NCI-H345 treated with DMSO at 0.1 percent for 48 hours (cell line): Measurements from ENCODE around the gene MCF2L2.
A peak's percentile ranks its signal among the peaks of the same experiment; 100 is the strongest.
"Not testable (repeated sequence)": the region's sequence is repeated elsewhere in the genome, so short reads cannot be mapped to it uniquely, and the experiment has no call there.

ENCODE experiments used
- DNase-seq: peaks from one replicate; lab custom pipeline; 2025; ENCODE audit not compliant: unreplicated experiment; lab: John Stamatoyannopoulos, UW

MCF2L2 gene

DNA sequence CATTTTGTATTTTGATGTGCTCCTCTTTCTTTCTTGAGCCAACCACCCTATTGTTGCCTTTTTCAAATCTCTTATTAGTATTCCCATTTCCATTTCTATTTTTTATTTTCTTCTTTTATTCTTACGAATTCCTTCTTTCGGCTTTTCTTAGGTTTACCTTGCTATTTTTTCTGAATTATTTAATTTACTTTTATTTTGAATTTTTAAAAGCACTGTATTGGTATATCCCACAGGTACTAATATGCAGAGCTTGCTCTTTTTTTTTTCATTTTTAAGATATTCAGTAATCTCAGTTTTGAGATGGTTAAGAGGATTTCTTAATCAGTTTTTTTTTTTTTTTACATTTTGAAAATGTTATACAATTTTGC lies 18.4 kb upstream of the MCF2L2 start:
- DNase-seq, result no peak

DNA sequence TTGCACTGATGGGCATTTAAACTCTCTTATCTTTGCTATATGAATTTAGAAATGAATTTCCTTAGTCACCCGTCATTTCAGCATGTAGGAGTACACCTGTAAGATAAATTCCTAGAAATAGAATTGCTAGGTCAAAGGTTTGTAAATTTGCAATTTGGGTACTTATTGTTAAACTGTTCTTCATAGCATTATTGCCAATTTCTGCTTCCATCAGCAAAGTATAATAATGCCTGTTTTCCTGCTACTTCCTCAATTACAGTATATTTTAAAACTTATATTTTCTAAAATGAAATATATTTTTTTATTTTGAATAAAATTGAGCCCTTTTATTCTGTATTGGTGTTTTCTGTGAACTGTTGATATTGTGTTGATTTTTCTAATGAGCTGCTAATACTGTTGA lies 16.3 kb upstream of the MCF2L2 start:
- DNase-seq, result no peak

DNA sequence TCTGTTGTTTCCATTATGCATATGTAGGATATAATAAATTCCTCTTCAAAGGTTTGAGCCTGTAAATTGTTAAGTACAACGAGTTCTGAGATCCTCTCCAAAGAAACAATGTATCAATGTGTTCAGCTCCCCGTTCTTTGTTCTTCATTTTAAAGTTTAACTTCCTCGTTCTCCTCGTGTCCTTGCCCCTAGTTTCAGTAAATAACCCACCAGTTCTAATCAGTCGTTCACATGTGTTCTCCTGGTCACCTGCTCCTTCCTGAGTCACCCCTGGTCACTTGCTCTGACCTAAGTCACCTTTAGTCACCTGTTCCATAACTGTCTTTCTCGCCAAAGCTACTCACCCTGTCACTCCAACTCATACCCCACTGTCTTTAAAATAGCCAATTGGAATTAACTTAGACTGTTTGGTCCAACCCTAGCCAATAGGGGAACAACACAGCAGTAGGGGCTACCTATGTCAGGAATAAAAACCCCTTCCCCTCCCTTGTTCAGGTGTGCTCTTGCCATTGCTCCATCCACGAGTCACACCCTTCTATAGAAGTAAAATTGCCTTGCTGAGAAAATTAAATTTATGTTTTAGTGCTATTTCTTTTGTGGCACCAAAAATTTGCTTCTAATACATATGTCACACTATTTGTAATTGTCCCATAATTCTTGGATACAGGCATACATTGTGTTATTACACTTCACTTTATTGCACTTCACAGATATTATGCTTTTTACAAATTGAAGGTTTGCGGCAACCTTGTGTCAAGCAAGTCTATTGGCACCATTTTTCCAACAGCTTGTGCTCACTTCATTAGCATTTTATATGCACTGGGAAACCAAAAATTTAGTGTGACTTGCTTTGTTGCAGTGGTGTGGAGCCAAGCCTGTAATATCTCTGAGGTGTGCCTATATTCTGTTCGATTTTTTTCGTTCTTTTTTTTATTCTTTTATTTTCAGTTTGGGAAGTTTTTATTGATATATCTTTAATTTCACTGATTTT lies 15.3 kb upstream of the MCF2L2 start:
- no peak for DNase-seq

DNA sequence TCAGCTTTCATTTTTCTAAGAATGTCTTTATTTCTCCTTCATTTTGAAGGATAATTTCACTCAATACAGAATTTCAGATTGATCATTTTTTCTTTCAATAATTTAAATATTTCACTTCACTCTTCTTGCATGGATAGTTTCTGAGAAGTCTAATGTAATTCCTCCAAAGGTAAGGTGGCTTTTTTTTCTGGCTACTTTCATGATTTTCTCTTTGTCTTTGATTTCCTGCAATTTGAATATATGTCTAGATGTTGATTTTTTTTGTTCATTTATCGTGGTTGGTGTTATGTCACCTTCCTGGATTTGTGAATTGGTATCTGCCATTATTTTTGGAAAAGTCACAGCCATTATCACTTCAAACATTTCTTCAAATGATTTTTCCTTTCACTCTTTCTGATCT lies 14.6 kb upstream of the MCF2L2 start:
- no peak for DNase-seq

DNA sequence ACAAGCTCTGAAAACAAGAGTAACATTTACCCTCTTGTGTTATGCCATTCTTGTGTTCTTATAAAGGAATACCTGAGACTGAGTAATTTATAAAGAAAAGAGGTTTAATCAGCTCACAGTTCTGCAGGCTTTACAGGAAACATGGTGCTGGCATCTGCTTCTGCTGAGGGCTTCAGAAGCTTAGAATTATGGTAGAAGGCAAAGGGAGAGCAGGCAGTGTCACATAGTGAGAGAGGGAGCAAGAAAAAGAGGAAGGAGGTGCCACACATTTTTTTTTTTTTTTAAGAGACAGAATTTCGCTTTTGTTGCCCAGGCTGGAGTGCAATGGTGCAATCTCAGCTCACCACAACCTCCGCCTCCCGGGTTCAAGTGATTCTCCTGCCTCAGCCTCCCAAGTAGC lies 12.1 kb upstream of the MCF2L2 start:
- DNase-seq, result not testable (repeated sequence)

DNA sequence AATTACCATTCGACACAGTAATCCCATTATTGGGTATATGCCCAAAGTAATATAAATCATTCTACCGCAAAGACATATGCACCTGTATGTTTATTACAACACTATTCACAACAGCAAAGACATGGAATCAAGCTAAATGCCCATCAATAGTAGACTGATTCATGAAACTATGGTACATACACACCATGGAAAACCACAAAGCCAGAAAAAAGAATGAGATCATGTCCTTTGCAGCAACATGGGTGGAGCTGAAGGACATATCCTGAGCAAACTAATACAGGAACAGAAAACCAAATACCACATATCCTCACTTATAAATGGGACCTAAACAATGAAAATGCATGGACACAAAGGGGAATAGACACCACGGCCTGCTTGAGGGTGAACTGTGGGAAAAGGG lies 11.1 kb upstream of the MCF2L2 start:
- DNase-seq, result no peak

DNA sequence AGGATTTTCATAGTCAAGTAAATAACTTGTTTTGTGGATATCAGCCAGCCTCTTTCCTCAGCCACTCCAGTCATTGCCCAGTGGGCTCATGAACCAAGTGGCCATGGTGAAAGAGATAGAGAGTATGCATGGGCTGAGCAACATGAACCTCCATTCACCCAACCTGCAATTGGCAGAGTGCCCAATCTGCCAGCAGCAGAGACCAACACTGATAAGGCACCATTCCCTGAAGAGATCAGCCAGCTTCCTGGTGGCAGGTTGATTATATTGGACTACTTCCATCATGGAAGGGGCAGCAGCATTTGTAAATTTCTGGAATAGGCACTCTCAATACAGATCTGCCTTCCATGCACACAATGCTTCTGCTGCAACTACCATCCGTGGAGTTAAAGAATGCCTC lies 10.3 kb upstream of the MCF2L2 start:
- peak; percentile 67 for DNase-seq

DNA sequence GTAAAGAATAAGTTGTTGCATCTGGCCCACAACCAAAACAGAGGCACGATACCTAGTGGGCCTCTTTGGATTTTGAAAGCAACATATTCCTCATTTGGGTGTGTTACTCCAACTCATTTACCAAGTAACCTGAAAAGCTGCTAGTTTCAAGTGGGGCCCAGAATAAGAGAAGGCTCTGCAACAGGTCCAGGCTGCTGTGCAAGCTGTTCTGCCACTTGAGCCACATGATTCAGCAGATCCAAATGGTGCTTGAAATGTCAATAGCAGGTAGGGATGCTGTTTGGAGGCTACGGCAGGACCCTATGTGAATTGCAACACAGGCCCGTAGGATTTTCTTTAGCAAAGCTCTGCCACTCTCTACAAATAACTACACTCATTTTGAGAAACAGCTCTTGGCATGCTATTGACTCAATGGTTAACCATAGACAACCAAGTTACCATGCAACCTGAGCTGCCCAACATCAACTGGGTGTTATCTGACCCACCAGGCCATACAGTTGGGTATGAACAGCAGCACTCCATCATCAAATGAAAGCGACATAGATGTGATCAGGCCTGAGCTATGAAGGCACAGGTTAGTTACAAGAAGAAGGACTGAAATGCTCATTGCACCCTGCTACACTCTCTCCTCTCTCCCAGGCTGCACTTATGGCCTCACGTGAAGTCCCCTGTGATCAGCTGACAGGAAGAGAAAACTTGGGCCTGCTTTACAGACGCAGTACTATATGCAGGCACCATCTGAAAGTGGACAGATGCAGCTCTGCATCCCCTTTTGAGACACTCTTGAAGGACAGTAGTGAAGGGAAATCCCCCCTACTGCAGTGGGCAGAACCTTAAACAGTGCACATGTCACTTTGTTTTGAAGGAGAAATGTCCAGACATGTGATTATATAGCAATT lies 9.5 kb upstream of the MCF2L2 start:
- no peak for DNase-seq

DNA sequence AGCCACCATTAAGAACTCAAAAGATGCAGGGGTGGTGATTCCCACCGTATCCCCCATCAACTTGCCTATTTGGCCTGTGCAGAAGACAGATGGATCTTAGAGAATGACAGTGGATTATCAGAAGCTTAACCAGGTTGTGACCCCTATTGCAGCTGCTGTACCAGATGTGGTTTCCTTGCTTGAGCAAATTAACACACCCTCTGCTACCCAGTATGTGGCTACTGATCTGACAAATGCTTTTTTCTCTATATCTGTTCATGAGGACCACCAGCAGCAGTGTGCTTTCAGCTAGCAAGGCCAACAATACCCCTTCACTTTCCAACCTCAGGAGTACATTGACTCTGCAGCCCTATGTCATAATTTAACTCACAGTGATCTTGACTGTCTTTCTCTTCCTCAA lies 8.6 kb upstream of the MCF2L2 start:
- DNase-seq, result no peak

DNA sequence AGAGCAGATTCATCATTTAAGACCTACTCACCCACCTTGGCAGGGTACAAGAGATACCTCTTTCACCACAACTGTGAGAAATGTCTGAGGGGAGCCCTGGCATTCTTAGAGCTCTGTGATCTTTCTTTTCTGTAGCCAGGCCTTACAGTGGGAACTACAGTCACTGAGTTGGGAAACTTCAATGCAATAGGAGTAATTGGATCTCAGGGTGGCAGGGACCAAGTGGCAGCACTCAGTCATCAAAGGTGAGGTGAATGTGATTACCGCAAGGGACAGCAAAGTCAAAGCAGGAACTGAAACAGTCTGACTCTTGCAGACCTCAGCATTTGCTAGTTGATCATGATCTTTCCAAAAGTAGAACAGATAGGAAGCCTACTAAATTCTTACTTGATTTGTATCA lies 7.2 kb upstream of the MCF2L2 start:
- no peak for DNase-seq

DNA sequence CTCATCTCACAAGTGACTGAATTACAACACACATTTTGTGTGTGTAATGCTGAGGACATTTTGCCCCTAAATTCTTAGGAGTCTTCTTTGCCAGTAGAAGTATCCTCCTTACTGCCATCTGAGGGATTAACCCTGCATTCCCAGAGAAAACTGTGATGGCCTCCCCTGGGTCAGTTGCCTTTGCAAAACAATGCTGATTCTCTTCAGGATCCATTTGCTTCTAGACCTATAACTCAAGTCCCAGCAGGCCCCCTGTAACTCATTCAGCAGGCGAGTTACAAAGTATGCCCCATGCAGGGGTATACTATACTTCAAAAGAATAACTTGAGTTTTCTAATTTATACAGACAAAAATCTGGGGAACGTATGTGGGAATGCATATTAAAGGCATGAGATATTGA lies 6.6 kb upstream of the MCF2L2 start:
- DNase-seq, result no peak

DNA sequence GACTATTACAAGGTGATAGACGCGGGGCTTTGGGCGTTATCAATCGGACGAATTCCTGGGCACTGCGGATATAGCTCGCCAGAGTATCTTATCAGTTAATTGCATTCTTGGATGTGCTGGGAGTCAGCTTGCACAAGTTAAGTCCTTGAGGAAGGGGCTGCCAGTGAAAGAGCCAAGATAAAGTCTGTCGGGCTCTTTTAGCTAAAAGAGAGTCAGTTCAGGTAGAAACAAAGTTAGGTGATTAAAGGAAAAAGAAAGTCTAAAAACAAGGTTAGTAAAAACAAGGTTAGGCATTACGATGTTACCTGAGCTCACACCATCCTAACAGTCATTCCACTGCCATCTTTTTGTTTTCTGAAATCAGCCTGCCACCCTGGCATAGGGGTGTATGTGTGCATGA lies 6.1 kb upstream of the MCF2L2 start:
- no peak for DNase-seq

DNA sequence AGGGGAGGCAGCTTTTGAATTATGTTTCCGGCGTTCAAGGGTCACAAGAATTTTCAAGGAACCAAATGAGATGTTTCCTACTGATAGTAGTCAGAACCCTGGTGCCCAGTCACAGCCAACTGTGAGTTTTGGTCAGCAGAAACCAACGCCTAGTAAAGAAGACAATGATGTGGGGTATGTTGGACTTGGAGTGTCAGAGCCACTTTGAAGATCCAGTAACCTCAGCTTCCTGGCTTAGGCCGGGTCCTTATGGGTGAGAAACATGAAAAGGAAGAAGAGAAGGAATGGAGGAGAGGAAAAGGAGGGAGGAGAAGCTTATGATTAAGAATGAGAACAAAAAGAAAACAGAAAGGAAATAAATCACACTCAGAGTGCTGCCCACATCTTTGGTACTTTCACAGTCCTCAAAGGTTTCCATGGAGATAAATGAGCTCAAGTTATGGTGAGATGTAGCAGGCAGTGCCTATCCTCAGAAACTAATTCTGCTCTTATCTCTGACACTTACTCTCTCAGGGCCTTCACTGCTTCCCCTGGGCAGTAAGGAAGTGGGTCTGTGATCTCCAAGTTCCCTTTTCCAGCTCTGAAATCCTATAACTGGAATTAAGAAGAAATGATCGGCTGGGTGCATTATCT lies 2.0 kb upstream of the MCF2L2 start:
- no peak for DNase-seq

DNA sequence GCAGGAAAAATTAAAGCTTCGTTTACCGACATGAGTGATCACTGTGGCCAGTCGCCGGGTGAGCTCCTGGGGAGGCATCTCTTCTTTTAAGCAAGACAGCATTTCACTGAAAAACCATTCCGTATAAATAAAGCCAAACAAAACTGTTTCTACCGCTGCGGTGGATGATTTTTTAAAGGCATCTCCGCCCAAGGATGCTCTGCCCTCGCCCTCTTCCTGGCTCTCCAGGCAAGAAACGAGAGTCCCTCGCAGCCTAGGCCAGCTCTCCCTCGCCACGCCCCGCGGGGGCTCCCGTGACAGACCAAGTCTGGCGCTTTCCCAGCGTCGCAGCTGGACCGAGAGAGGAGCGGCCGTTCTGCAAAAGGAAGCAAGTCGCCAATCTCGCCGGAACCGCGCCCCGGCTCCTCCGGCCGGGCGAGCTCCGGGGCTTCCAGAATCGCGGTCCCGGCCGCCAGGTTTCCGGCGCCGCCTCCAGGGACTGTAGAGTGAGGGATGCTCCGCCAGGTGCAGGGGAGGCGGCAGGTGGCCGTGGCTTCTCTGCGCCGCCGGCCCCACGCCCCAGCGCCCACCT lies 458 bp downstream of the MCF2L2 start:
- peak; percentile 48 for DNase-seq

DNA sequence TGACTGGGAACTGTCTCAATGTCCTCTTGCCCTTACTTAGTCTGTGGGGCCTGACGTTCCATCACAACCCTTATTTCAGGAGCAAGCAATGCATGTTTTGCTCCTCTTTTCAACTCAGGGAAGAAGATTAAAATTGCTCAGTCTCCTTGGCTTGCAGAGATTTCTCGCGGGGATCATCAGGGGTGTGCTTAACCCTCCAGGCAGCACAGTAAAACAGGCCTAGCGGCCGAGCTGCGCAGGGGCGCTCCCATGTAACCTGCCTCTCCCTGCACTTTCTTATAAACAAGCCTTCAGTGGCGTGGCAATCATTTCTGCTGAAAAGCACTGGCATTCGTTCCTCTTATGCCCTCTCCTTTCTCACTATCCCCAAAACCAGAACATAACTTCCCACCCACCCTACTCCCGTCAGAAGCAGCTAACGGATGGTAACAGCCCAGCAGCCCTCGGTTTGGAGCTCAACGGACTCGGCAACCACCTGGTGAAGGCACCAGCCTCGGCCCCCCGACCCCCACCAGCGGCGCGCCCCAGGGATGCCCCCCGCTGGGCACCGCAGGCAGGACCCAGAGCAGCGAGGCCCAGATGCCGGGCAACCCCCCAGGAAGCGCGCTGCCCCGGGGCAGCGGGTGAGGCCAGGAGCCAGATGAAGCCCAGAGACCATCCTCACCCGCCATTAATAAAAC lies 1.1 kb downstream of the MCF2L2 start:
- DNase-seq, result no peak

DNA sequence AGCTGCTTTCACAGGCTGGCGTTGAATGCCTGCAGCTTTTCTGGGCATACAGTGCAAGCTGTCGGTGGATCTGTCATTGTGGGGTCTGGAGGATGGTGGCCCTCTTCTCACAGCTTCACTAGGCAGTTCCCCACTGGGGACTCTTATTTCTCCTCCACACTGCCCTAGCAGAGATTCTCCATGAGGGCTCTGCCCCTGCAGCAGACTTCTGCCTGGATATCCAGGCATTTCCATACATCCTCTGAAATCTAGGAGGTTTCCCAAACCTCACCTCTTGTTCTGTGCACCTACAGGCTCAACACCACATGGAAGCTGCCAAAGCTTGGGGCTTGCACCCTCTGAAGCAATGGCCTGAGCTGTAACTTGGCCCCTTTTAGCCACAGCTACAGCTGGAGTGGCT lies 9.6 kb downstream of the MCF2L2 start:
- DNase-seq, result not testable (repeated sequence)

DNA sequence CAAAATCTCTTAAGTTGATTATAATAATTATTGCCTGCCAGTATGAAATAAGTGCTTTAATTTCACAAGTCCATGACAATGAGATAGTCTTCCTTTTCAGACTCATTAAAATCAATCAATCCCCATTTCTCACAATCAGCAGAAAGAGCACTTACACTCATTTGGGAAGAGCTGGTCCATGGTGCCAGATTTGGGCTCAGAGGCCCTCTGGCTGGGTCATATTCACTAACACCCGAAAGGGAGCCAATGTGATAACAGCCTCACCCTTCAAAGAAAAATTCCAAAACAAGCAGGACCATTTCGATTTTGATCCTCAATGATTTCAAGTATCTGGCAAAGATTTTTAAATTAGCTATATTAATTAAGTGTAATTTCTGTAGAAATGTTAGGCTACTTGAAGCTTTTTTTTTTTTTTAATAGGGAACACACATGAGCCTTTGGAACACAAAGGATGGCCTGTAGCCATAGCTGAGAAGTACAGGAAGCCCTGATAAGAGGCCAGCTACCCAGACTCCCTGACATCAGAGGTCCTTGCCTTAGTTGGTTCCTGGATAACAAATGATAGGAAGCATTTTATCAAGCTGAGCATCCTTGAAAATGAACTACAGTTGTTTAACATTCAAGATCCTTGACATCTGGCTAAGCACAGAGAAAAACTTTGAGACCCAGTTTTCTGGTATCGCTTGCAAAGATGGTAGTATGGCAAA lies 17.1 kb downstream of the MCF2L2 start:
- DNase-seq, result no peak

DNA sequence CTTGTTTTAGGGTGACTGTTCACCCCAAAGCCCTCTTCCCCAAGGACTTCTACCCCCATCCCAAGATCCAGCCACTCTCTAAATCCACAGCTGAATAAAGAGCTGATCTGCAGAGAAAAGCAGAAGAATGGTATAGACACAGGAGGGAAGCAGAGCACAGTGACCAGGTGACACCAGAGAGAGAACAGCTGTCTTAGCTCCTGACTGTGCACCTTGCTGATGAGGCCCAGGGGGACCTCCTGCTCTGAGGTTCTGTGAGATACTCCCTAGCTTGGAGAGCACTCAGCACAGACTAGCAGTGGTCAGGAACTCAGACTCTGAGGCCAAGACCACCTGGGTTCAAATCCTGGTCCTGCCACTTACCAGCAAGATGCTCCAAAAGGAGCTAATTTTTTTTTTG lies 17.7 kb downstream of the MCF2L2 start:
- DNase-seq, result no peak

DNA sequence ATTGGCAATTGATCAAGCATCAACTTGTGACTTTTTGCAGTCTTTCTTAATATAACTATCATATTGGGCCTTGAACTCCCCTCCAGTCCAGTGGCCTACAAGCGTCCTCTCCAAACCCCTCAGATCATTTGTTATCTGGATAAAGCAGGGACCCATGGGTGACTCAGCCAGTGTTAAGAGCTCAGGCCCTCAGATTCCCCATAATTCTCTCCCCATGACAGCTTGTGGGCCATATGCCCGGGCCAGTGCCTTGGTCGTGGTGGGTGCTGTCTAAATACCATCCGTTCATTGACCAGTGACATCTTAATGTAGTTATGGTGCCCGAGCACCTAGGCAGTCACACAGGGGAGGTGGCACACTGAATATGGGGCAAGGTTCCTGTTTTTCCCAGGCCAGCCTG lies 18.1 kb downstream of the MCF2L2 start:
- DNase-seq, result no peak

DNA sequence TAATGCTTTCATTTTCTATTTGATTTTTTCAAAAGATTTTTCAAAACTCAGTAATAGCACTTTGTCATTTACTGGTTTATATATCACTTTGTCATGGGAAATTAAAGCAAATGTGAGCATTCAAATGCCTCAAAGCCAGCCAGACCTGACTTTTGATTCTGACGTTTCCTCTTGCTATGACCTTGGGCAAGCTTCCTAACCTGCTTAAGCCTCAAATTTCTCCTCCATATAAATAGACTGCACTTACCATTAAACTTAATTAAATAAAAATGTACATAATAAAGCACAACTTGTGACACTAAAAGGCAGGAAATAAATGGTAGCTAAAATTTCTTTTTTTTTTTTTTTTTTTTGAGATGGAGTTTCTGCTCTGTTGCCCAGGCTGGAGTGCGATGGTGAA lies 19.2 kb downstream of the MCF2L2 start:
- DNase-seq, result no peak
